PFSK-1 (cell line): ENCODE results near the gene PRKAG2.

Experiments used
- REST ChIP-seq, 2 experiments: IDR thresholded peaks; 2 replicates each; pipeline versions ENCODE4 v1.6.1 to v1.8.0; 2011 to 2012; ENCODE audit warnings: low read depth in 2 of 2, low read length in 2 of 2, control low read depth in 1 of 2, inconsistent platforms in 1 of 2, mild to moderate bottlenecking in 1 of 2, moderate library complexity in 1 of 2; ENCODE audit not compliant: insufficient read depth in 1 of 2
- TAF1 ChIP-seq: IDR thresholded peaks from 2 replicates; pipeline ENCODE4 v1.6.1; 2012; ENCODE audit warnings: low read length, control low read depth, borderline replicate concordance; ENCODE audit not compliant: insufficient read depth

GRCh38 chr7:151717918-151718317 lies 159.0 kb downstream of the PRKAG2 start:
- no peak for TF ChIP-seq TAF1
- no peak for TF ChIP-seq REST (IDR thresholded peaks at IDR 0.05; ENCODE audit: insufficient read depth in 1 of 2, low read depth in 2 of 2, low read length in 2 of 2)
